AG09319 (cell line): ENCODE results near the gene ZNF407.
"Not testable (repeated sequence)": the region's sequence is repeated elsewhere in the genome, so short reads cannot be mapped to it uniquely, and the experiment has no call there.

Experiments used
- DNase-seq: peaks from one replicate; pipeline ENCODE4 v3.0.0-alpha.2; 2010; ENCODE audit warnings: low read depth; ENCODE audit errors: extremely low read depth
- TF ChIP-seq, protein P1 (sequence below): IDR thresholded peaks from 2 replicates; pipeline ENCODE4 v1.5.1; 2011; ENCODE audit warnings: low read depth, mild to moderate bottlenecking, inconsistent platforms, low read length, moderate library complexity

The ZNF407 gene

GRCh38 chr18:75074196-75075015 is 476.7 kb downstream of the ZNF407 start:
- DNase-seq, result no peak
- TF ChIP-seq, protein P1, sequence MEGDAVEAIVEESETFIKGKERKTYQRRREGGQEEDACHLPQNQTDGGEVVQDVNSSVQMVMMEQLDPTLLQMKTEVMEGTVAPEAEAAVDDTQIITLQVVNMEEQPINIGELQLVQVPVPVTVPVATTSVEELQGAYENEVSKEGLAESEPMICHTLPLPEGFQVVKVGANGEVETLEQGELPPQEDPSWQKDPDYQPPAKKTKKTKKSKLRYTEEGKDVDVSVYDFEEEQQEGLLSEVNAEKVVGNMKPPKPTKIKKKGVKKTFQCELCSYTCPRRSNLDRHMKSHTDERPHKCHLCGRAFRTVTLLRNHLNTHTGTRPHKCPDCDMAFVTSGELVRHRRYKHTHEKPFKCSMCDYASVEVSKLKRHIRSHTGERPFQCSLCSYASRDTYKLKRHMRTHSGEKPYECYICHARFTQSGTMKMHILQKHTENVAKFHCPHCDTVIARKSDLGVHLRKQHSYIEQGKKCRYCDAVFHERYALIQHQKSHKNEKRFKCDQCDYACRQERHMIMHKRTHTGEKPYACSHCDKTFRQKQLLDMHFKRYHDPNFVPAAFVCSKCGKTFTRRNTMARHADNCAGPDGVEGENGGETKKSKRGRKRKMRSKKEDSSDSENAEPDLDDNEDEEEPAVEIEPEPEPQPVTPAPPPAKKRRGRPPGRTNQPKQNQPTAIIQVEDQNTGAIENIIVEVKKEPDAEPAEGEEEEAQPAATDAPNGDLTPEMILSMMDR, result no peak

- DNase-seq, result no peak
- TF ChIP-seq, protein P1, result no peak
Measured at GRCh38 chr18:75075016-75075305, 477.3 kb downstream of the ZNF407 start.

- TF ChIP-seq, protein P1, result no peak
Measured at GRCh38 chr18:75075429-75075841, 477.8 kb downstream of the ZNF407 start.

GRCh38 chr18:75076286-75076685 is 478.6 kb downstream of the ZNF407 start:
- DNase-seq, result no peak
- TF ChIP-seq, protein P1, result no peak

More at GRCh38 chr18:75075429-75075841, 477.8 kb downstream of the ZNF407 start:
- DNase-seq, result no peak

GRCh38 chr18:75081486-75081885 is 483.8 kb downstream of the ZNF407 start:
- TF ChIP-seq, protein P1, result no peak
- no peak for DNase-seq

- TF ChIP-seq, protein P1, result no peak
Measured at GRCh38 chr18:75083131-75083530, 485.5 kb downstream of the ZNF407 start.

DNA sequence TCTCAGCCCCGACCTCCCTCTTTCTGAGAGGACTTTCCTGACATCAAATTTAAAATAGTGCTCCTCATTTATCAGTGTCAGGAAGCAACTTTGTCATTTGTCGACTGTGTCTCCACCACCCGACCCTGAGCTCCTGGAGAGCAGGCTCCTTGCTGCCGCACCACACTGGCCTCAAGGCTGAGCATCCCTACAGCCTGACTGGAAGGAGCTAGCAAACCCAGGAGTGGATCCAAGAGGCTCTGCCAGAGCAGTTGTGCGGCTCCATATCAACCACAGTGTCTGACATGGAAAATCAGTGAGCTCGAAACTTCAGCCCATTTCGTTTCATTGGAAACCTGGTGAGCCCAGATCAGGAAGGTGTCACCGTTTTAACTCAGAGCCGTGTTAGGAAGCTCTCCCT is 486.1 kb downstream of the ZNF407 start:
- TF ChIP-seq, protein P1, result no peak
- no peak for DNase-seq

More at GRCh38 chr18:75083131-75083530, 485.5 kb downstream of the ZNF407 start:
- DNase-seq, result no peak

DNA sequence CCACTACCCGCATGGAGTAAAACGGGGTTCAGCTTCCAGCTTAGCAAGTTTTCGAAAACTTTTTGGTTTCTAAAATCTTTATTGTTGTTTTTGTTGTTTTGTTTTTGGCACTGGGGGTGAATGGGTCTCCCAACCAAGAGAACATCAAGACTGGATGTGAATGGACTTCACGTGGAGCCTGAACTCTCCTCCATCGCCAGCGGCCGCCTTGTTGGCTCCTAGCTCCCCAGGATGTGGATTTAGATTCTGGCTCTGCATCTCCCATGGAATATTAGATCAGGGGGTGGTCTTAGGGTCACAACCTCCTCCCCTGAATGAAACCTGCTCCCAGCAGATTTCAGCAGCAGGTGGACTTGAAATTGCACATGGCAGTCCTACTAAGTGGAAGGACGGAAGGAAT is 488.0 kb downstream of the ZNF407 start:
- not testable (repeated sequence) for DNase-seq
